Left lobe of liver (tissue), 2 donors: ENCODE measurements around the gene SPACDR. TPM values are rescaled to one million over a fixed set of nuclear protein-coding genes. Genes with fewer than 3 reads are reported as not detected.

Experiments used
- ATAC-seq: fragments of 200-7000 bp; cut with Tn5 transposase; one replicate; pipeline ENCODE4 v1.9.1; 2020; ENCODE audit warnings: mild to moderate bottlenecking, moderate library complexity
- DNase-seq: peaks from one replicate; pipeline ENCODE4 v3.0.0-alpha.2; 2020; ENCODE audit warnings: low spot score
- total RNA-seq: library from RNA; stranded (reverse); gene quantifications from one replicate; pipeline ENCODE4 v1.2.1, GENCODE V29; 2021
- donor health status: DM: no; HTN: no; CAD: no; lungs with moderate emphysema.
- donor health status: DM: no; HTN: yes; CAD: no.

Gene SPACDR
- total RNA-seq, 1 donor from 2014 or later, result not detected

DNA sequence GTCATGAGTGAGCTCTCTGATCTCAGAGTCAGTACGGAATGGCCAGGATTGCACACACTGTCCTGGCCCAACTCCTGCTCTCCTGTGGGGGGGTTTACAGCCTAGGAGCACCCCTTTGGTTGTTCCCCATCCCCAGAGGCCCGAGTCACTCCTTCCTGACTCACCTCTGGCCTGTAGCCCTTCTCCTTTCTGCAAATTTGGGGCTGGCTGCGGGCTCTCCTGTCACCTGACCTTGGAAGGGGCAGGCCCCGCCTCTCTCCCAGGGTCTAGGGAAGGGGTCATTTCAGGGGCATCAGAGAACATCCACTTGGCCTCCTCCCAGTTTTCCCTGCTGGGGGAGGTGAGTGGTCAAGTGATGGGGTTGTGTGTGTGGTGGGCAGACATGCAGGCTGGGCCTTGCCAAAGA lies 21.4 kb upstream of the SPACDR start:
- ATAC-seq (no peak), DNase-seq (no peak)

DNA sequence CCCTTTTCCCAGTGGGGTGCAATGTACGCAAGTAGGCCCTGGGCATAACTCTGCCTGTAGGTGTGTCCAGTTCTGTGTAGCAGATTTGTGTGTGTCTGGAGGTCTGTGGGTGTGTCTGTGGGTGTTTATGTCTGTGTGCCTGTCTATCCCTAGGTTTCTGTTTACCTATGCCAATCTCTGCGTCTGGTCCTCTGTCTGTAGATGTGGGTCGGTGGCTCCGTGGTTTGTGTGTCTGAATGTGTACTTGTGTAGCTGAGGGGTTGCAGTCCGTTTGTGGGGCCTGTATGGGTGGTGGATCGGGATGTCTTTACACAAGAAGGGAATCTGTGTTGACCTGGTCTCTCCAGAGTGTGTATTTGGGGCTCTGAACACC lies 20.6 kb upstream of the SPACDR start:
- ATAC-seq (no peak), DNase-seq (no peak)

DNA sequence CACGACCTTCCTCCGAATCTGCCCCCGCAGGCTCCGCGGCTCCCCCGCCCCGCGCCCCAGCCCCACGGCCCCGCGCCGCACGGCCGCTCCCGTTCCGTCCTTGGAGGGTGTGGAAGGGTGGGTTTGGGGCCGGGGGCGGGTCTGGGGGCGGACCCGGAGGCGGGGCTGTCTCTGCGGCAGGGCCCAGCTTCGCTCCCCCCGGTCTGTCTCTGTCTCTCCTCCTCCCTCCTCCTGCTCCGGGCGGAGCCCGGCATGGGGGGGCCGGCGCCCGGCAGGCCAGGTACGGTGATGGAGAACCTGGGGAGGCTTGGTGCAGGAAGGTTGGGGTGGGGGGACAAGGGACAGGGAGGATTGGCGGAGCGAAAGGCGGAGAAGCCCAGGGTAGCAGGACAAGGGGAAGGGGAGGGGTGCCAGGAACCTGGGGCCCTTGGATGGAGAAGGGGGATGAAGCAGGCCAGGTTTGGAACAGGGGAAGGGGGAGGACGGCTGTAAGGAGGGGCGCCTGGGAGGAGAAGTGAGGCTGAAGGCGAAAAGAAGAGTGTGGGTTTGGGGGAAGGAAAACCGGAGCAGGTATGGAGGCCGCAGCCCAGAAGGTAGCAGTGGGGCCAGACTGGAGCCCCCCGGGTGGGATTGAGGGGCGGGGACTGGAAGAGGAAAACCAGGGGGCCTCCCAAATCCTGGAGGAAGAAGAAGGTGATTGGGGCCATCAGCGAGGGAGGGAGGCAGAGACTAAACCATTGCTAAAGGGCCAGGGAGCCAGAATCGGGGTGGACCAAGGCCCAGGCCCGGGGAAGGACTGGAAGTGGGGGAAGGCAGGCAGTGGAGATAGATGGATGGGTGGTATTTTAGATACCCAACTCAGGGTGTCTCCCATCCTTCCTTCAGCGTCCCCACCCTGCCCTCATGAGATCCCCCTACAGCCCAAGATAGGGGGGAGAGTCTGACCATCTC lies 19.9 kb upstream of the SPACDR start, which contains the start of gene NYAP1:
TSS of gene NYAP1 (plus strand) at position 206 of the 951 bp plus-strand sequence. CDS start 1,385 bp downstream, outside the sequence.
- ATAC-seq, result peak; percentile 26

DNA sequence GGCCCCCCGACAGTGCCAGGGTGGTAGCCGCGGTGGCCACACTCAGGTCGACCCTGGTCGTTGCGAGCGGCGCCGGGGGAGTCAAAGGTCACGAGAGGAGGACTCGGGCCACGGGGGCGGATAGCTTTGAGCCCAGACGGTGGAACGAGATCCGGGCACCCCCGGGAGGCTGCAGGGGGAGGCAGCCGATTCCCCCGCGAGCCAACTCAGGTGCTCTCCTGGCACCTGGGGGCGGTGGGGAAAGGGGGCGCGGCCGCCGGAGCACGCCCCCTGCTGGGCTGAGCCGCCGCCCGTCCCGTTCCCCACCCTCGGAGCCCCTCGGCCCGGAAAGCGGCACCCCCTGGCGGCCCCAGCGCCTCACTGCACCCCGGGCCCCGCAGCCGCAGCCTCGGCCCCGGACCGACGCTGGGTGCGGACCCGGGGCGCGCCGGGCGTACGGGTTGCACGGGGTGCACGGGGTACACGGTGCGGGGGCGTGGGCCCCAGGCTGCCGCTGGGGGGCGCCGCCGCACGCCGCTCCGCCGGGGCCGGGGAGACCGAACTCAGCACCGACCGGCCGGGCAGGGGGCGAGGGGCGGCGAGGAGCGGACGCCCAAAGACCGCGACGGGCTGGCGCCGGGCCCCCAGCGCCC lies 19.1 kb upstream of the SPACDR start:
- peak; percentile 73 for ATAC-seq
- peak; percentile 75 for DNase-seq

More for the DNA sequence above, 19.9 kb upstream of the SPACDR start, which contains the start of gene NYAP1:
- DNase-seq, result no peak

DNA sequence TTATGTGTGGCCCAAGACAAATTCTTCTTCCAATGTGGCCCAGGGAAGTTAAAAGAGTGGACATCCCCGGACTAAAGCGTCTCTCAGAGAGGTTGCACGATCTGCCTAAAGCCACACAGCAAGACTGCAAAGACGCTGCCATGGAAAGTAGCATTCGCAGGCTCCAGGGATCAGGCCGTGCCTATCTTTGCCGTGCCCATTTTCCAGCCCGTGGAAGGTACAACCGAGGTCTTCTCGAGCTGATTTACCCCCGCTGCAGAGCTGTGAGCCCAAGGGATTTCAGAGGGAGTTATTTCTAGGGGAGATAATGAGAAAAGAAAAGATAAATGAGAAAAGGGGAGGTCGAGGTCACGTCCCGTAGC lies 18.6 kb upstream of the SPACDR start:
- DNase-seq (no peak), ATAC-seq (no peak)

DNA sequence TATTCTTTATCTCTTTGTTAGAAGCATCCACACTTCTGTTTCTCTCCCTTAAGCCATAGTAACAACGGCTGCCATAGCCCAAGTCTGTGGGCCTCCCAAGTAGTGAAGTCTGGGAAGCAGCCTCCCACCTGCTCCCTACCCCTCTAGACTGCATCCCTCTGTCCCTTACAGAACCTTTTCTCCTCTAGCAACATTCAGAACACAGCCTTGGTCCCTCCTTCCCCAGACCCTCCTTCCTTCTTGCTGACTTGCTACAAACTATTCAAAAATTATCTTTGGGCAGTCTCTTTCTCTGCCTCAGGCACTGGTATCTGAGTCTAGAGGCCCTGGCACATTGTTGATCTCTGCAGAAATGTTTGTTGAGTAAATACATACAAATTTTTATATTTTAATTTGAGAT lies 17.4 kb upstream of the SPACDR start:
- ATAC-seq (no peak), DNase-seq (no peak)

DNA sequence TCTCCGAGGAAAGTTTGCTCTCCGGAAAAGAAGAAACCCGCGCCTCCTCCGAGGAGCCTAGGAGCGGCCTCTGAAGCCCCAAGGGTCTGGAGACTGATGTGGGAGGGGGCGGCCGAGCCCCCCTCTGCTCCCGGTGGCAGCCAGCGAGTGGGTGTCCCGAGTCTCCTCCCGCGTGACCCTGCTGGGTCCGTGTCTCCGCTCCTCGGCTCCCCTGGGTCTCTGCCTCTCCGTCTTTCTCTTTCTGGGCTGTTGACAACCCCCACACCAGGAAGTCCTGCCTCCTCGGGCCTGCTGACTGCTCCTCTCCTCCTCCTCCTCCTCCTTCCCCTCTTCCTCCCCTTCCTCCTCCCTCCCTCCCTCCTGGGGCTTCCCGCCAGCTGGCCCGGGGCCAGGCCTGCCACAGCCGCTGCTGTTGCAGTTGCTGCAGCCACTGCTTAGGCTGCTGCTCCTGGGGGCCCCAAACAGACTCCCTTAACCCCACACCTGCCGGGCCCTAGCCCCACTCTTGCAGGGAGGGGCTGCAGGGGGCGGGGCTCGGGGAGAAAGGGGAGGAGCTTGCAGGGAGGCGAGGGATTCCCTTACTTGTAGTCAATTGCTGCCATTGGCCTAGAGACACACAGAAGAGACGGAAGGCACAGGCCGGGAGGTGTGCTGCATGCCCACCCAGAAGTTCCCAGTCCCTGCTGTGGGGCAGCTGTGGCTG lies 15.0 kb upstream of the SPACDR start, which contains the start of gene TSC22D4:
TSS of gene TSC22D4 (minus strand) at position 257 of the 703 bp plus-strand sequence. CDS start 1,176 bp downstream, outside the sequence.
- DNase-seq (peak; percentile 94), ATAC-seq (peak; percentile 88)

DNA sequence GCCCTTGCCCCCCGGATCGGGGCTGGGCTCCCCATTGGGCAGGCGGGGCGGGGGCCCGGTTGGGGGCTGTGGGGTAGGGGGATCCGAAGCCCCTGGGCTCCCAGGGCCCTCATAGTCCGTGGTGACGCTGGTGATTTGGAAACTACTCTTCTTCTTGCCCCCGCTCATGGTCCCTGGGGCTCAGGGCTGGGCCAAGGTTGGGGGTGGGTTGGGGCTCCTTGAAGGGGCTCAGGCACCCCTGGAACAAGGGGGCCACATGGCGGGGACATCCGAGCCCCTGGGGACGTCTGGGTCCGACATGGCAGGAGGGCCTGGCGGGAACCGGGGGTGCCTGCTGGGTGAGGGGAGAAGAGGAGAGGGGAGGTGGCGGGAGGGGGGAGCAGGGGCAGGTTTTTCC lies 13.8 kb upstream of the SPACDR start:
- ATAC-seq (no peak), DNase-seq (no peak)

DNA sequence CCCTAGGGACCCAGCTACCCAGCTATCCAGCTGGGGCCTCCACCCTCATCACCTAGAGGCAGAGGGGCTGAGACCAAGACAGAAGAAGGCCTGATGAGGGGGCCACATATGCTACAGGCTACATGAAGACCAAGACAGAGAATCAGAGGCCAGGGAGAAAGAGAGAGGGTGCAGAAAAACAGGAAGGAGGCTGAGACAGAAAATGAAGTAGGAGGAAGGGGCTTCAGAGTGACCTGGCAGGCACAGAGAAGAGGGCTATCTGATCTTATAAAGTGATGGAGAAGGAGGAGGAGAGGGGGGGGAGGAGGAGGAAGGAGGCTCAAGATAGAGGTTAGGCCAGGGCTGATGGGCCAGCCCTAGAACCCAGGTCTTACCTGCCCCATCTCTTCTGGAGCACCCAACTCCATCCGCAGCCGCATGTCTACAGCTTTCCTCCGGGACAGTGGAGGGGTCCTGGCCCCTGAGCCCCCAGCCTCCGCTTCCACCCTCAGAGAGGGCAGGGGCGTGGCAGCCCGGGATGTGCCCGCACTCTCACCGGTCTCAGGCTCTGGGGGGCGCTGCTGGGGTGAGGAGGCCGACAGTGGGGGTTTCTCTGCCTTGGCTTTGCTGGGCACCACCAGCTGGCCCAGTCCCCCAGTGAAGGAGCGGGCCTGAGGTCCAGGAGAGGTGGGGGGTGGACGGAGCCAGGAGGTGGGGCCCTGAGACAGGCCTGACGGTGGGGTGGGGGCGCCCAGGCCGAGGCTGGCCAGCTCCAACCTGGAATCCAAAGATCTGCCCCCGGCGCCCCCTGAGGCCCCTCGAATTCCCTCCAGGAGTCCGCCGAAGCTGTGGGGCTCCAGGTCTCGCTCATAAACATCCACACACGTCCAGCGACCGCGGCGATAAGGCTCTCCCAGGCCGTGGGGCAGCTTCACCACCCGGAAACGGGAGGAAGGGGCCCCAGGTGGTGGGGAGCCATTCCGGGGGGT lies 13.1 kb upstream of the SPACDR start:
- no peak for DNase-seq
- no peak for ATAC-seq

DNA sequence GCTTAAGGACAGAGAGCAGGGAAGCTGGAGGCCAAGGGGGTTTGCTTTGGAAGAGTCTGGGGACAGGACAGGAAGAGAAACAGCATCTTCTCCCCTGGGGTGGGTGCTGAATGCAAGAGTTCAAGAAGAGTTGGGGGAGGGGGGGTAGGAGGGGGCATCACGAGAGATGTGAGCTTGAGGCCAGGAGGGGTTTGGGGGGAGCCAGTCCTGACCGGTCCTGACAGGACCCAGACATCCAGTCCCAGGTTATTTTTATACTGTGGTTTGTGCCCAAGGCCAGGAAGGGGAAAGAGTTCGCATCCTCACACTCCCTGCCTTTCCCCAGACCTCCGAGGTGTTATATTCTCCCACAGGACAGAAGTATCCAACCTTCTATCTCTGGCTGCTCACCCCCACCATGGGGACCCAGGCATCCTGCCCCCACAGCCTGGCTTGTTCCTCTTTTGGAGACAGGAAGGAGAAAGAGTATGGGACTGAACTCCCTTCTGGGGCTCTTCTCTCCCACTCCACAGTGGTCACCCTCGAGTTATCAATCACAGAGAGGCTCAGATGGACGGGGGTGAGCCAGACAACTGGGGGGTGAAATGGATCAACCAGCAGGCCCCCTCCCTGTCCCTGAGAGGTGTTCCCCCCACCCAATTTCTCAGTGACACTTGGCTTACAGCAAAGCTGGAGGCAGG lies 12.2 kb upstream of the SPACDR start:
- no peak for DNase-seq
- no peak for ATAC-seq

DNA sequence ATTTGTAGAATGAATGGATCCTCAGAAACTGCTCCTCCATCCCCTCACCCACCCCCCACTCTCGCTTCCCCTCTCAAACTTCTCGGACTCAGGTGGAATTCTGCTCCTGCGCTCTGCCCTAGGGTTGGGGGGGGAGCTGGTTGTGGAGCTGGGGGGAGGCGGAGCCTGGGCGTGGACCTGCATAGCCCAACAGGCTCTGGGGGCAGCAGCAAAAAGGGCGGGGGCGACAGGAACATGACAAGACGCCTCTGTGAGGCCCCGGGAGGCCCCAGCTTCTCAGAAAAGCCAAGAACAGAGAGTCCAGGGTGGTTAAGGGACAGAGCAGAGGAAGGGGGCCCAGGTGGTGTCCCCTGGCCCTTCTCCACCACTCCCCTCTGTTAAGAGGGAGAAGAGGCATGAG lies 11.5 kb upstream of the SPACDR start:
- DNase-seq (no peak), ATAC-seq (no peak)

DNA sequence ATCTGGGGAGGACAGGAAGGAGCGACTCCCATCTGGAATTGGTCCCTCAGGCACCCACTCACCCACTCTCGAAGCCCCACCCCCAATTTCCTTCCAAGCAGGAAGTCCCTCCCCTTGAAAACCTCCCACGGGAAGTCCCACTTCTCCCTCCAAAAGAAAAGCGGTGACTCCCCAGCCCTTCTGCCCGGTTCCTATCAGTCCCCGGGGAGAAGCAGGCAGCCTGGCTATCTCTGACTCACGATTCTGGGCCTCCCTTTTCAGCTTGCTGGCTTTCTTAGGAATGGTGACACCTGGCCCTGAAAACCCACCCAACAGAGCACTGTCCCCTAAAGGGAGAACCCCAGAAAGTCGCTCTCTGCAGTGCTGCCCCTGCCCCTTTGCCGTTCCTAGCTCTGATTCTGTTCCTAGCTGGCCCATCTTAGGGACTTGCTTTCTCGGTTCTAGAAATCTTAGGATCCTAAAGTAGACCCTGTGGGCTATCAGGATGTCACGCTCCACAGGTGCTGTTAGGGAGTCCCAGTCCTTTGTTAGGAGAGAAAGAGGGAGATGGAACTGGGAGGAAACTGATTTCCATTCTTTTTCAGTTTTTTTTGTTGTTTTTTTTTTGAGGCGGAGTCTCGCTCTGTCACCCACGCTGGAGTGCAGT lies 8.9 kb upstream of the SPACDR start:
- ATAC-seq, result no peak
- no peak for DNase-seq

DNA sequence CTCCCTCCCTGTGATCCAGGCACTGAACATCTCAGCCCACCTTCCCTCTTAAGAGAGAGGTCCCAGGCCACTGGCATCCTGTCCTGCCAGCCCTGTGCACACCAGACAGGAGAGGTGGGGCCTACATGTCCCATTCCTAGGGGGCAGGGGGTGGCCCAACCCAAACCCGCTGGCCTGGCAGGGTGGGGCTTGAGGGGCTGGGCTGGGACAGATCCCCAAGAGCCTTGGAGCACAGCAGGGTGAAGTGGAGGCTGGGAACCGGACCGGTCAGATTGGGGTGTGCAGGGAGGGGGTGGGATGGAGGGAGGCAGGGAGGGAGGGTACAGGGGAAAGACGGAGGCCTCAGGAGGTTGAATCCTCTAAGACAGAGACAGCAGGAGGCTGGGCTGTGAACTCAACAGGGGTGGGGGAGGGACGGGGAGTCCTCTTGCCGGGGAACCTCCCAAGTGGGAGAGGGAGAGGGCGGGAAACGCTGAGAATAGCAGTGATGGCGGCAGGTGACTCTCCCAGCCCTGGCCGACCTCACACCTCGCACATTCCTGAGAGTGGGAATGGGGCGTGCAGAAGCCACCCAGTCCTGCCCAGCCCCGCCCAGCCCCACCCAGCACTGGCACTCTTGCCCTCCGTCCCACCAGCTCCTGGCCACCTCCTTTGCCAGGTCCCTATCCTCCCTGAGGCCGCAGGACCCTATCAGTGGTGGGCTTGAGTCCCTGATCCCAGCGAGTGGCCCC lies 8.2 kb upstream of the SPACDR start:
- ATAC-seq, result no peak
- no peak for DNase-seq

DNA sequence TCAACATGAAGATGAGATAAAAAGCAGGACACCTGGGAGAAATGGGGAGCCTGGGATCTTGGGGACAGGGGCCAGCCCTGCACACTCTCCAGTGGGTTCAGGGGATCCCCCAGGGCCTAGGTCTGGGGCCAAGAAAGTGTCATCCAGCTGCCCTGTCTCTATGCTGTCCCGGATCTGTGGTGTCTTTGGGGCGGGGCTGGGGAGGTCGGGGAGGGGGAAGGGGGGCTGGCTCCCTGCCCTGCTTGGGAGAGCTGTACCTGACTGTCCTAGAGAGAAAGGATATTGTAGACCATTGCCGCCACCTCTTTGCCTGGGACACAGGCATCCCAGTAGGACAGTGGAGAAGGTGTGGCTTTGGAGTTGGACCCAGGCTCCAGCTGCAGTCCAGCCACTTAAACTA lies 7.0 kb upstream of the SPACDR start:
- no peak for ATAC-seq
- no peak for DNase-seq

DNA sequence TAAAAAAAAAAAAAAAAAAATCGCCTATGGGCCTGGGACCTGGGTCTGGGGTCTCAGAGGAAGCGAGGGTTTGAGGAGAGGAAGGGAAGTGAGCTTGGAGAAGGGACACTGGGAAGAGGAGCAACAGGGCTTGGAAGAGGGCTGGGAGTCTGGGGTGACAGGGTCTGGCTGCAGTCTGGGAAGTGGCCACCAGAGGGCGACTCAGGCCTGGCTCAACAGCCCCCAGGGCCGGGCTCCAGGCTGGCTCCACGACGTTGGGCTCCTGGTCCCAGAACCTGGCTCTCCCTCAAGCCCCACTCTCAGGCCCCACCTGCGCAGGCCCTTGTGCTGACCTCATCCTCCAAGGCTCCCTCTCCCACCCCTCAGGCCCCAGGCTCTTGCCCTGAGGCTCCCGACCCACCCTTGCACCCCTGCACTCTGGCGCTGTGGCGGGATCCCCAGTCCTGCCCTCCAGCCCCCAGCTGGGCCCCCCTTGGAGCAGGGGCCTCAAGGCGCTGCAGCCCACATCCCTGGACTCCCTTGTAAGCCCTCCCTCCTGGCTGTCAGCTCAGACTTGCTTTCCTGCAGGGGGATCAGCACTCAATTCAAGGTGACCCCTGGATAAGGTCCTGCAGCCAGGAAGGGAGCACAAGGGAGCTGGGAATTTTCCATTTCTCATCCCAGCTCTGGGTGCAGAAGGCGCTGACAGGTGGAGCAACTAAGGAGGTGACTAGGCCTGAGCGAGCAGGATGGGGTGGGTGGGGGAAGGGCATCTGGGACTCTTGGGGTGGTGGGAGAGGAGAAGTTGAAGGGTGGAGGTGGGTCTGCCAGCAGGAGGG lies 5.4 kb upstream of the SPACDR start:
- peak; percentile 88 for DNase-seq
- ATAC-seq, result peak; percentile 89

DNA sequence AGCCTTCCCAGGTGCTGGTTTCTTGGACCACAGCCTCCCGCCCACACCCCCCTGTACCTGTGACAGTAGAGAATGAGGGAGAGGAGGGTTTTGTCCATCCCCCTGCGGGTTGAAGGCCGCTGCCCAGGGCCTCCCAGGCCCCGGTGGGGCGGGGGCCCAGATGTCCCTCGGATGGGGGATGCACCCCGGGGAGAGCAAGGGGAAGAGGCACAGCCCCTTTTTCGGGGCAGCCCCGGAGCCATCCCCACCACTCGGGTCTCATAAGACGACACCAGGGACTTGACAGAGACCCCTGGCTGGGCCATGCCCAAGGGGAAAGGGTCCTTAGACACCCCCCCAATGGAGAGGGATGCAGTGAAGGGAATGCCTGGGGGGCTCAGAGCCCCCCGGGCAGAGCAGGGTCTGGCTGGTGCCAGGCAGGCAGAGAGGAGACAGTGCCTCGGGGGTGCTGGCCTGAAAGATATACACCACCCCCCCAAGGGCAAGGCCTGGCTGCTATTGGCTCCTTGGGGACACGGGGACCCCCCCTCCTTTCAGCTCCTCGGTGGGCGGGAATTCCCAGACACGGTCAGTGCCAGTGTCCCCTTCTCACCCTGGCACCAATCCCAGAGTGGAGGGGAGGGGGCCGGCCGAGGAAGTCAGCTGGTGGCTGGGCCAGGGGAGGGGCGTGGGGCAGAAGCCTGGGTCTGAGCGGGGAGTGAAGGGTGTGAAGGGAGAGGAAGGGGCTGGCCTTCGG lies 3.7 kb upstream of the SPACDR start:
- no peak for DNase-seq
- ATAC-seq, result no peak
